Femur (tissue), 1 donor: ENCODE measurements around the gene GABARAPL1.
A peak's percentile ranks its signal among the peaks of the same experiment; 100 is the strongest.
"Not testable (repeated sequence)": the region's sequence is repeated elsewhere in the genome, so short reads cannot be mapped to it uniquely, and the experiment has no call there.

Experiments
- DNase-seq: peaks from one replicate; pipeline ENCODE4 v3.0.0-alpha.2; 2017

The GABARAPL1 gene

GRCh38 chr12:10212739-10213131 is at the start of gene GABARAPL1:
Gene GABARAPL1 (plus strand): TSS chr12:10212877. CDS start chr12:10213130, 253 bp downstream.
- peak; percentile 91 for DNase-seq

DNA sequence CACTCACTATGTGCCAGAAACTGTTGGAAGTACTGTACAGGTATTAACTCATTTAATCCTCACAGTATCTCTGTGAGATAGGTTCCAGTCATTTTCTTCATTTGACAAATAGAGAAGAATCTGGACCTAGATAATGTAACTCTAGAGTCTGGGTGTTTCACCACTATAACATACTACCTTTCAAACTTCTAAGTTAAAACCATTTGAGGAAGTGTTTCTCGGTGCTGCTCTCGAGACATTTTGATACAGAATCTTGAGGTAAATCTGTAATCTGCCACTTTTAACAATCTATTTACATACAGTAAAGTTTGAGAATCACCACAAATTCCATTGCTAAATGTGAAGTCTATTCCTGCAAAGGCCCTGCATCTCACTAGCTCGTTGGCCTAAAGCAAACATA is 49.6 kb upstream of the GABARAPL1 start:
- DNase-seq = no peak

DNA sequence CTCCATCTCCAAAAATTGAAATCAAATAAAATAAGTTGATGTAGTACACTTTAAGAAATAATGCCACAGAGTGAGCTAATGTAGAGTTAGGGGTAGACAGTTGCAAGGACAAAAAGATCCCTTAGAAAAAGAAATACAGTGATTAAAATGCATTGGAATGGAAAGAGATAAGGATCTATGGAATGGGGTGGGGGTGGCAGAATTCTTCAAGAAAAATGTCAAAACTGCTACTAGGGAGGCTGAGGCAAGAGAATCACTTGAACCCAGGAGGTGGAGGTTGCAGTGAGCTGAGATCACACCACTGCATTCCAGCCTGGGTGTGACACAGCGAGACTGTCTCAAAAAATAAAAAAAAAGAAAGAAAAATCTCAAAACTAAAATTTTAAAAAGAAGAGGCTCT is 47.3 kb upstream of the GABARAPL1 start:
- no peak for DNase-seq

DNA sequence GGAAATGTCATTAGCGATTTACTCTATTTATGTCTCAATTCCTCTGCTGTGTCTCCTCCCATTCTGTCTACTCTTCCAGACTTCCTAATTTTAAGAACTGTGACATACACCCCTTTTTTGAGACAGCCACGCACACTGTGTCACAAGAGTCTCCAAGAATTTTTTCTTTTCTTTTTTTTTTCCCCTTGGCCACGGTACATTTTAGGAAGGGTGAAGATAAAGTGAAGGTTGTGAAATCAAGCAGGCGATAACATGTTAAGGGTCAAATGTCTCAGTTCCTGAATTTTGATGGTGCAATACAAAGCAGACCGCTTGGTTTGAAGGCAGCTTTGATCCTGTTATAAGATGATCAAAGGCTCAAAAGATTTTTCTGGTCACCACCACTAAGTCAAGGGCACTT is 45.1 kb upstream of the GABARAPL1 start:
- no peak for DNase-seq

DNA sequence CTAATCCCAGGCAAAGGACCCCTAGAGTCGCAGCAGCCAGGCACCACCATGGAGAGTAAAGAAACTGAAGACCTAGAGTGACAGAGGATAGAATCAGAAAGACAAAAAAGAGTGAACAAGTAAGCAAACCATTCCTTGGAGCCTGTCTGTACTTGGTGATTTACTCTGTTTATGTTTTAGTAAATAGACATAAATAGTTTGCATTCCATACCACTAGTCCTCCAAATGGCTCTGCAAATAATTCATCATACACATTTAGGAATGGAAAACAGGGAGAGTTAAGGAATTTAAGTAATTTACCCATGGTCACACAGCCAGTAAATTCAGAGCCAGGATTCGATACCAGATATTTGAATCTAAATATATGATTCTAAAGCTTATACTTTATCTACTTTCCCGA is 43.6 kb upstream of the GABARAPL1 start:
- no peak for DNase-seq

DNA sequence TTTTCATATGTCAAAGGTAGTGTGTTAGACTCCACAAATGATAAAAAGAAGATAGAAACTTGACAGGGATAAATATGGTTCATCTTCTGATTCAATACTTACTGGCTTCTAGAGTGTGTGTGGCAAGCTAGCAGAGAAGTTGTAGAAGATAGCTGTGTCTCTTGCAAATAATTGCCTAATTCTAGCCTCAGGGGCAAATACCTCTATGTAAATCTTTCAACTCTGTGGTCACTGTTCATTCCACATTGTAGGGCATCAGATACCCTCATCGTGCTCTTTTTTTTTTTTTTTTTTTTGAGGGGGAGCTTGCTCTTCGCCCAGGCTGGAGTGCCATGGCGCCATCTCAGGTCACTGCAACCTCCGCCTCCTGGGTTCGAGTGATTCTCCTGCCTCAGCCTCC is 42.5 kb upstream of the GABARAPL1 start:
- DNase-seq = no peak

- no peak for DNase-seq
These were observed 40.5 kb upstream of the GABARAPL1 start, which contains the start of gene OLR1 for GRCh38 chr12:10171973-10172728. Gene OLR1 (minus strand): TSS chr12:10172132. CDS start chr12:10172077, 55 bp downstream.

- DNase-seq = no peak
These were observed 37.6 kb upstream of the GABARAPL1 start for GRCh38 chr12:10174986-10175614.

DNA sequence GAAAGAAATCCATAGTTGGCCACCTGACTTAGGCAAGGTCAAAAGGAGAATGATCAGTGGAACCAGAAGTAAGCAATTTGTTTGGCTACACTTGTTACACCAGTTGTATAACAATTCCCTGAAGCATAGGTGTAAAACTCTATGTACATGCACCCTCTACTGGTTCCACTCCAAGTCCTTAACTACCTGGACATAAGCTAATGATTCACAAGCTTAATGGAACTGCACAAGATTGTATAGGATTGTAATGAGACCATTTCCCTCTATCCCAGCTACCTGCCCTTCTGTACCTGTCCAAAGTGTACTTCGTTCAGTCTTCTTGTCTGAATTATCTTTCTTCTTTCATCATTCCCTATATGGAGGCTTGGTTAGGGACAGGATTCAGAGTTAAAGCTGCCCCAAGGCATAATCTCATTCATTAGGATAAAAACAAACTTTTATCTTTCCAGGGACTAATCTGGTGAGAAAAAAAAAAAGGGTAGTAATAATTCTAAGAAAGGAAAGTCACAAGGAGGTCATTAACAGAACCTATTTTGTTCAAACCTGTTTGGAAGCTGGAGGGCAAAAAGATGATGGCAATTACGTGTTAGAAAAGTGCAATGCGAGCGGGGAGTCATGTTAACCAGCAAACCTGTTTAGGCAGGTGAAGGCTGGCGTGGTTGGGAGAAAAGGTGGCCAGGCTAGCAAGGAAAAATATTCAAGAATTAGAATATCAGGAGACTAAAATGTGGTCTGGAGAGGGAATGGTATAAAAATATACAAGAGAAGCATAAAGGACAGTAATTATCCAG is 36.6 kb upstream of the GABARAPL1 start:
- DNase-seq = no peak

DNA sequence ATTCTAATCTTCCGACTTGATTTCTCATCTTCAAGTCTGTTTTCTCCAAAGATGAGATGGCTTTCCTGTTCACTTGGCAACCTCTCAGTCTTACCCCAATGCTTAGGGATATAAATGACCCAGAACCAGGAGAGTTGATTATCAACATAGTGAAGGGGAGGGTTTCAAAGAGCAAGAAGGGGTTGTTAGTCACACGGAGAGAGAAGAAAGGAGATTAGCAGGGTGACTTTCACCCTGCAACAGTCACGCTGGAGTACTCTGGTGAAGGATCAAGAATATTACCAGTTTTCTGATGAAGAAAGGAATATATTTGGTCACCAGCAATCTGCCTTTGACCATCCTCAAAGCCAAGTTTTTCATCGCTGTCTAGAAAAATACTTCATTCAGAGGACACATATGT is 33.9 kb upstream of the GABARAPL1 start, which contains the start of gene TMEM52B:
Gene TMEM52B, plus strand, starts transcription at position 212 of the 400 bp plus-strand sequence. CDS start 543 bp downstream, outside the sequence.
- DNase-seq = no peak

DNA sequence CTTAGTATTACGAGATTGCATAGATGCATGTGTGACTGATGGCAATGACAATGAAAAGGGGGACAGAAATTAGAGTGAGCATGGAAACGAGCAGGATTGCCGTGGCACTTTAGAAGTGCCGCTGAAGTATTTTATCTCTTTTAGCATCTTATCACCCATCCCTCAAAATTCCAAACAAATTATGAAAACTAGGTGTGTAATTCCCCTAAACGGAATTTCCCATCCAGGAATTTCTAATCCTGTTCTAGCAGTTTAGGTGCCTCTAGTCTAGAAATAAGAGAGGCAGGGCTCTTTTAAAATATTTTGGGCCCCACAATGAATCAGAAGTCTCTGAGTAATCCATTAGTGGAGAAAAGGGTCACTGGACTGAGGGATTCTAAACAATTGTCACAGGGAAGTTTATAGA is 32.9 kb upstream of the GABARAPL1 start:
- DNase-seq = no peak

- no peak for DNase-seq
These were observed 30.2 kb upstream of the GABARAPL1 start for GRCh38 chr12:10182354-10183049.

DNA sequence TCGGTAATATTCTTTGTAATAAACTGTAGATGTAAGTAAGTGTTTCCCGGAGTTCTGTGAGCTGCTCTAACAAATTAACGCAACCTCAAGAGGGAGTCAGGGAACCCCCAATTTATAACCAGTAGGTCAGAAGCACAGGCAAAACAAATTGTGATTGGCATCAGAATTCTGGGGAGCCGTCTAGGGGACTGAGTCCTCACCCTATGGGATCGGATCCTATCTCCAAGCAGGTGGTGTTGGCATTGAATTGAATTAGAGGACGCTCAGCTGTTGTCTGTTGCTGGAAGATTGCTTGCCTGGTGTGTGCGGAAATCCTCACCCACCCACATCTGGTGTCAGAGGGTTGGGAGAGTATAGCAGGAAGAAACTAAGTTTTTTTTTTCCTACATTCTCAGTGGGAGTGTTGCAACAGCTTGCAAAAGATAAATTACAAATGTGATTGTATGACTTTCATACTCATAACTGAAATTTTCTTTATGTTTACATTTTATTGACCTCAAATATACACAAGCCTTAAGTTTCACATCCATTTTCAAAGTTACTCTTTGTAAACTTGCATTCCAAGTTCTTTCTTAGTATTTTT is 28.3 kb upstream of the GABARAPL1 start:
- DNase-seq = no peak

DNA sequence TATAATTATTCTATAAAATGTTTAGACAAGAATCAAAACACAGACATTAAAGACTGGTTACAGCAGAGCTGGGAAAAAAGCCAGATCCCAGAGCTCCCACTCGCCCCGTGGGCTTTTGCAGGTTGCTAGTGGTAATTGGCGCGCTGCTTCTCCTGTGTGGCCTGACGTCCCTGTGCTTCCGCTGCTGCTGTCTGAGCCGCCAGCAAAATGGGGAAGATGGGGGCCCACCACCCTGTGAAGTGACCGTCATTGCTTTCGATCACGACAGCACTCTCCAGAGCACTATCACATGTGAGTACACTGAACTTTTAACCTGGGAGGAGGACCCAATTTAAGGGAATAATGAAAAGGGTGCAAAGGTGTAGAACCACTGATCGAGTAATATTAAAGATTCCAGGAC is 26.4 kb upstream of the GABARAPL1 start:
- peak; percentile 55 for DNase-seq

DNA sequence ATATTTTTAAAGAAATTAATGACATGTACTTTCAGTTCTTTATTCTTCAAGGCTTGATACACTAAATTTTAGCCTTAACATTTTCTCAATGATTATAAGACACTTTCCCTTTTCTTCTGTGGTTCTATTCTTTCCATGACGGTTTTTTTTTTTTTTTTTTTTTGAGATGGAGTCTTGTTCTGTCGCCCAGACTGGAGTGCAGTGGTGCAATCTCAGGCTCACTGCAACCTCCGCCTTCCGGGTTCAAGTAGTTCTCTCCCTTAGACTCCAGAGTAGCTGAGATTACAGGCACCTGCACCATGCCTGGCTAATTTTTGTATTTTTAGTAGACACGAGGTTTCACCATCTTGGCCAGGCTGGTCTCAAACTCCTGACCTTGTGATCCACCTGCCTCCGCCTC is 25.7 kb upstream of the GABARAPL1 start:
- not testable (repeated sequence) for DNase-seq

- no peak for DNase-seq
These were observed 23.0 kb upstream of the GABARAPL1 start for GRCh38 chr12:10189653-10190052.

- peak; percentile 58 for DNase-seq
These were observed 21.9 kb upstream of the GABARAPL1 start for GRCh38 chr12:10190558-10191388.

DNA sequence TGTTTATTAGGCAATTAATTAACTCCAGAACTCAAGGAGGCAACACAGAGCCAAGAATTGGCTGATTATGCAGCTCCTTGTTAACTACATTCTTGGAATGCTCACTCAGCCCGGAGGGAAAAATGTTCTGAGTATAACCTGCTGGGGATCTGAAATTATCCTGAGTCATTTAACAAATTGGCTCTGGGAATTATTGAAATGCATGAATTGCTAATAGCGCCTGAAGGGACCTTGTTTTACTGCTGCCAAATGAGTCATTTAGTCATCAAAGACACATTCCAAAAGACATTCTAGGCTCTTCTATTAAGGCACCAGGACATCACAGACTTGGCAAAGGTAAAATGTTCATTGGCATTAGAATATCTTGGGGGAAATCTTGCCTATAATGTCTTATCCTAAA is 20.8 kb upstream of the GABARAPL1 start:
- no peak for DNase-seq

GRCh38 chr12:10194160-10194670 is 18.5 kb upstream of the GABARAPL1 start:
- DNase-seq = no peak

- DNase-seq = peak; percentile 23
These were observed 16.5 kb upstream of the GABARAPL1 start for GRCh38 chr12:10196210-10196609.

DNA sequence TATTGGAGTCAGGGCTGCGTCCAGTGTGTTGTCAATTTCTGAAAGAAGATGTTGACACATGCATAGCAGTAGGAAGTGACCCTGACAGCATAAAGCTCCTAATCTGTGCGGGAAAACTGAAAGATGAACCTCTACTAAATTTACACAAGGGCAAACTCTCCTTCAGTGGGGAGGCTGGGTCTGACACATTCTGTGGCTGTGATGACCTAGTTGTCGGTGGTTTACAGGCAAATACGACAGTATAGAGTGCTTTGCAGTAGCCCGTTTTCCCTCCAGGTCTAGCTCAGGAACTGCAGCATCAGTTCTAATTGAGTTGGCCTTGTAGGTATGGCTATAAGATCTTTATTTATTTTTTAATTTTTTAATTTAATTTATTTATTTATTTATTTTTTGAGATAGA is 14.8 kb upstream of the GABARAPL1 start:
- no peak for DNase-seq
